ENCODE data around the gene NLGN3.
A peak's percentile ranks its signal among the peaks of the same experiment; 100 is the strongest.
"Not testable (repeated sequence)": the region's sequence is repeated elsewhere in the genome, so short reads cannot be mapped to it uniquely, and the experiment has no call there.

Gene NLGN3

GRCh38 chrX:71173440-71173839, 28.8 kb downstream of the NLGN3 start:
- no peak for DNase-seq

- no peak for DNase-seq
Measured at GRCh38 chrX:71174795-71175194, 30.2 kb downstream of the NLGN3 start.

GRCh38 chrX:71175531-71175930, 30.9 kb downstream of the NLGN3 start:
- DNase-seq: no peak

GRCh38 chrX:71177327-71177726, 32.7 kb downstream of the NLGN3 start:
- no peak for DNase-seq

- DNase-seq: peak; percentile 24 to 32
Measured at GRCh38 chrX:71178908-71179307, 34.3 kb downstream of the NLGN3 start.

GRCh38 chrX:71180579-71181265, 36.1 kb downstream of the NLGN3 start:
- not testable (repeated sequence) for DNase-seq

GRCh38 chrX:71181558-71181909, 36.9 kb downstream of the NLGN3 start:
- DNase-seq: peak; percentile 8 to 10

- DNase-seq: peak; percentile 70 to 73
Measured at GRCh38 chrX:71181910-71182799, 37.5 kb downstream of the NLGN3 start.

GRCh38 chrX:71182871-71183270, 38.2 kb downstream of the NLGN3 start:
- DNase-seq: no peak

- no peak for DNase-seq
Measured at GRCh38 chrX:71183341-71183740, 38.7 kb downstream of the NLGN3 start.

- no peak for DNase-seq
Measured at GRCh38 chrX:71184092-71184491, 39.5 kb downstream of the NLGN3 start.

GRCh38 chrX:71184803-71185495, 40.3 kb downstream of the NLGN3 start:
- DNase-seq: no peak

GRCh38 chrX:71191248-71191647, 46.6 kb downstream of the NLGN3 start:
- DNase-seq: no peak

GRCh38 chrX:71195964-71196649, 51.5 kb downstream of the NLGN3 start:
- no peak for DNase-seq

GRCh38 chrX:71198066-71198465, 53.4 kb downstream of the NLGN3 start:
- DNase-seq: no peak

- DNase-seq: no peak
Measured at GRCh38 chrX:71199252-71200008, 54.8 kb downstream of the NLGN3 start.

GRCh38 chrX:71210816-71211215, 66.2 kb downstream of the NLGN3 start:
- no peak for DNase-seq

- no peak for DNase-seq
Measured at GRCh38 chrX:71212536-71212935, 67.9 kb downstream of the NLGN3 start.

GRCh38 chrX:71214152-71214551, 69.5 kb downstream of the NLGN3 start:
- DNase-seq: no peak

- no peak for DNase-seq
Measured at GRCh38 chrX:71214604-71215337, 70.1 kb downstream of the NLGN3 start.

- DNase-seq: no peak
Measured at GRCh38 chrX:71215338-71215912, 70.8 kb downstream of the NLGN3 start.
